Prostate gland (tissue), 2 donors: ENCODE data around the gene ARID4B. TPM values are rescaled to one million over a fixed set of nuclear protein-coding genes. Genes with fewer than 3 reads are reported as not detected.

Experiments
- DNase-seq: peaks from one replicate; pipeline ENCODE4 v3.0.0-alpha.2; 2019; ENCODE audit warnings: low spot score
- H3K27ac ChIP-seq, 2 donors: fragments of 200-600 bp; sonication (generic); 2 replicates each; pipeline ENCODE4 v1.5.1; 2017 to 2019
- H3K27me3 ChIP-seq: fragments of 200-600 bp; sonication (generic); replicated peaks from 2 replicates; pipeline ENCODE4 v1.5.1; 2019; ENCODE audit not compliant: insufficient read depth
- H3K36me3 ChIP-seq, 2 donors: fragments of 200-600 bp; sonication (generic); 1 replicate in 1 of 2; 2 replicates in 1 of 2; pipeline versions ENCODE4 v1.5.1 to v1.8.1; 2017 to 2019
- H3K4me1 ChIP-seq: fragments of 200-600 bp; sonication (generic); replicated peaks from 2 replicates; pipeline ENCODE4 v1.5.1; 2019
- H3K4me3 ChIP-seq, 2 donors: fragments of 200-600 bp; sonication (generic); 2 replicates each; pipeline ENCODE4 v1.5.1; 2017 to 2019
- H3K9me3 ChIP-seq: fragments of 200-600 bp; sonication (generic); 2 replicates; pipeline ENCODE4 v1.5.1; 2017
- CTCF ChIP-seq, 4 experiments: fragments of 200-600 bp in 2 of 4; fragments of 450-650 bp in 2 of 4; sonication (generic) in 2 of 4; IDR thresholded peaks; 1 replicate in 3 of 4; 2 replicates in 1 of 4; pipeline ENCODE4 v1.5.1; 2016 to 2019; ENCODE audit warnings: antibody characterized with exemption in 4 of 4, mild to moderate bottlenecking in 2 of 4, moderate library complexity in 2 of 4
- POLR2A ChIP-seq: fragments of 450-650 bp; IDR thresholded peaks from one replicate; pipeline ENCODE4 v1.6.1; 2016; ENCODE audit warnings: antibody characterized with exemption, mild to moderate bottlenecking
- POLR2AphosphoS5 ChIP-seq: sonication (generic); formaldehyde crosslinking; IDR thresholded peaks from one replicate; pipeline ENCODE4 v1.6.1; 2017; ENCODE audit warnings: antibody characterized with exemption
- whole genome bisulfite sequencing: methylation state at CpG from one replicate; pipeline ENCODE4 v1.1.5; 2018; 5-methylcytosine and 5-hydroxymethylcytosine counted together
- intact Hi-C: fragments of 100-400 bp; cut with DNase I; formaldehyde crosslinking; loops from one replicate; pipeline ENCODE4 v1.14.2; 2022
- total RNA-seq, 2 donors: library from RNA; depleted of rRNA; stranded (reverse); fragments of >200 nt; gene quantifications; one replicate each; pipeline ENCODE4 v1.1.0, GENCODE V29; 2016

Gene ARID4B
- total RNA-seq, 2 donors from 2014 or later, result 28.6 to 46.4 TPM

DNA sequence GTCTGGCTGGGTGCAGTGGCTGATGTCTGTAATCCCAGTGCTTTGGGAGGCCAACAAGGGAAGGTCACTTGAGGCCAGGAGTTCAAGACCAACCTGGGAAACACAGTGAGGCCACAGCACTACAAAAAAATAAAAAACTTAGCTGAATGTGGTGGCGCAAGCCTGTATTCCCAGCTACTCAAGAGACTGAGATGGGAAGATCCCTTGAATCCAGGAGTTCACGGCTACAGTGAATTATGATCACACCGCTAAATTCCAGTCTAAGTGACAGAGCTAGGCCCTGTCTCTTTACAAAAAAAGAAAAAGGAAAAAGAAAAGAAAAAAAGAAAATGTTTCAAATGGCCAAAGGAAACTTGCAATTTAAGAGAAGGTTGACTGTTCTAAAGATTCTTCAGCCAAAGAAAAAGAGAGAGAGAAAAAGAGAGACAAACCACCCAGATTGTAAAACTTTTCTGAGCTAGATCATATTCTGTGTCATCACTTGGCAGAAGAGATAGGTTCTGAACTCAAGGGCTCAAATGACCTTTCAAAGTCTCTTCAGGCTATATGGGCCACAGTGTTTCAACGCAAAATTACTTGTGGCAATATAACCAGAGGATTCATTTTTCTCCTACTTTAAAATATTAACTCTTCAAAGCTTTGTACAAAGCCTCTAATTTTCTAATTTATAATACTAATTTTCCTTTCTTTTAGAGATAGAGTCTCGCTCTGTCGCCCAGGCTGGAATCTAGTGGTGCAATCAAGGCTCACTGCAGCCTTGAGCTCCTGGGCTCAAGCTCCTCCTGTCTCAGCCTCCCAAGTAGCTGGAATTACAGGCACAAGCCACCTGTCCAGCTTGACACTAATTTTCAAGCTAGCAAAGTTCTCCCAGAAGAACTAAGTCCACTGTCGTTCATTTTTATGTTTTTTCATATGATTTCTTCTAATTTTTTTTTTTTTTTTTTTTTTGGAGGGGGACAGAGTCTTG lies 20.5 kb downstream of the ARID4B start:
- TF ChIP-seq CTCF (IDR thresholded peaks at IDR 0.05) (no peak), POLR2A (no peak), POLR2AphosphoS5 (no peak)
- H3K9me3 ChIP-seq, result no peaks in the 10 kb centered on the region
- H3K4me1 ChIP-seq, result no peaks in the 10 kb centered on the region
- 84% methylated on average over 7 of the region's 7 CpGs for WGBS
- intact Hi-C loops, result no loop called here
- no peaks in the 10 kb centered on the region for H3K27me3 ChIP-seq
- H3K36me3 ChIP-seq, result no peaks in the 10 kb centered on the region
- no peak overlapping the region for H3K27ac ChIP-seq
- DNase-seq, result no peak
- H3K4me3 ChIP-seq, result no peak overlapping the region

DNA sequence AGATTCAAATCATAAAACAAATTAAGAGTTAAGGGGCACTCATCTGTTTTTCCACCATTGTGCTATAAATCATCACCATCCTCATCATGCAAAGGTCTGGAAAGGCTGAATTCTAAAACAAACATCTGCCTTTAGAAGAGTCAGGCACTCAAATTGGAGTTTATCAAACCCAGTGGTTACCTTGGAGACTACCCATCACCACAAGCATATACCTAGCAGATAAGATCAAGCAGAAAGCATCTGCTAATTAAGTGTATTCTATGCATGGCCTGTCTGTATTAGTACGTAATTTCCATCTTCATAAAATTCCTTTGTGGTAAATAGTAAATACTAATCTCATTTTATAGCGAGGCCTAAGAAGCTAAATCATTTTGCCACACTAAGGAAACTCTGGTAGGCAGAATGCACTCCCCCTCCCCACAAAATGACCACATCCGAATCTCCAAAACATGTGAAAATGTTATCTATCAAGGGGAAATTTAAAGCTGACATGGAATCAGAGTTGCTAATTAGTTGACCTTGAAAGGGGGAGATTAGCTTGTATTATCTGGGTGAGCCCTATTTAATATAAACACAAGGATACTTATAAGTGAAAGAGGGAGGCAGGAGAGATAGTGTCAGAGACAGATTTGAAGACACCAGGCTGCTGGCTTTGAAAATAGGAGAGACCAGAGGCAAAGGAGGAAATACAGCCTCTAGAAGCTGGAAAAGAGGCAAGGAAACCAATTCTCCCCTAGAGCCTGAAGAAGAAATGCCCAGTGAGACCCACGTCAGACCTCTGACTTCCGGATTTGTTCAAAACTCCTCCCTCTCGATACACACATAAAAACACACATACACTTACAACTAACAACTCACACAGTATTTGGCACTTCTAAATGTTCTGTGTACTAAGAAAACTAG lies 23.2 kb downstream of the ARID4B start:
- intact Hi-C loops, result no loop called here
- TF ChIP-seq CTCF (IDR thresholded peaks at IDR 0.05), result no peak
- no peak for TF ChIP-seq POLR2AphosphoS5
- TF ChIP-seq POLR2A, result no peak
- H3K27ac ChIP-seq, result peak overlapping the region; percentile 9 to 20
- H3K9me3 ChIP-seq, result no peaks in the 10 kb centered on the region
- no peaks in the 10 kb centered on the region for H3K36me3 ChIP-seq
- DNase-seq, result no peak
- H3K4me3 ChIP-seq, result no peak overlapping the region
- peaks cover 2% of the 10 kb centered on the region for H3K4me1 ChIP-seq
- 34% methylated on average over 6 of the region's 6 CpGs for WGBS
- H3K27me3 ChIP-seq, result no peaks in the 10 kb centered on the region

DNA sequence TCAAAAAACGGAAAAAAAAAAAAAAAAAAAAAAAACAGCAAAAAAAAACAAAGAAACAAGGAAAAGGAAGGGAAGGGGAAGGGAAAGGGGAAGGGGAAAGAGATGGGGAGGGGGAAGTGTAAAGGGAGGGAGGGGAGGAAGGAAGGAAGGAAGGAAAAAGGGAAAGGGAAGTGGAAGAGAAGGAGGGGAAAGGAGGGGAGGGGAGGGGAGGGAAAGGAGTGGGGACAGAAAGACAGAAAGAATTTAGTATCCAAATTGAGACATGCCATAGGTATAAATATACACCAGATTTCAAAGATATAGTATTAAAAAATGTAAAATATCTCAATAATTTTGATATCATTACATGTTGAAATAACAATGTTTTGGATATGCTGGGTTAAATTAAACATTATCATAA lies 25.8 kb downstream of the ARID4B start:
- WGBS, result 77% methylated on average over 1 of the region's 1 CpG
- H3K4me1 ChIP-seq, result peaks cover 12% of the 10 kb centered on the region

DNA sequence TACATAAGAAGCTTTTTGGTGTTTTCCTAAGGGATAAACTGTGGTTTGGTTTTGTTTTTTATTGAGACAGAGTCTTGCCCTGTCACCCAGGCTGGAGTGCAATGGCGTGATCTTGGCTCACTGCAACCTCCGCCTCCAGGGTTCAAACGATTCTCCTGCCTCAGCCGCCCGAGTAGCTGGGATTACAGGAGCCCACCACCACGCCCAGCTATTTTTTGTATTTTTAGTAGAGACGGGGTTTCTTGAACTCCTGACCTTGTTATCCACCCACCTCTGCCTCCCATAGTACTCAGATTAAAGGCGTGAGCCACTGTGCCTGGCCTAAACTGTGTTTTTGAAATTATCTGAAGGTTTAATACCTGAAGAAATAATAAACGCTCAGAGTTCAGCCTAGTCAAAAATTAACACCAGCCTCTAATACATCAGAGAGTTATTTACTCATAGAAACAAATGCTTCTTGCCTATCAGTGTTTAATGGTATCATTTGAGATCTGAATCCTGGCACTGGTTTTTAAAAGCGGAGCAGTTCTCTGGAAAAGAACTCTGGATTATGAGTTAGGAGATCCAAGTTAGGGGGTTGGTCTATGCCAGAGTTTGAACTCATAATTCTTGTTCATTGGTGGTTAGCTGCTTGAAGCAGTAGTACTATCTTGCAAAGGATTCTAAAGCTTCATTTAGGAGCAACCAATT lies 28.7 kb downstream of the ARID4B start:
- H3K4me1 ChIP-seq, result peaks cover 12% of the 10 kb centered on the region
- no peaks in the 10 kb centered on the region for H3K9me3 ChIP-seq
- 73% methylated on average over 10 of the region's 10 CpGs for WGBS

More for the DNA sequence above, 25.8 kb downstream of the ARID4B start:
- no peak for DNase-seq
- intact Hi-C loops, result no loop called here
- TF ChIP-seq POLR2AphosphoS5 (no peak), POLR2A (no peak), CTCF (IDR thresholded peaks at IDR 0.05) (no peak)
- no peak overlapping the region for H3K27ac ChIP-seq
- H3K36me3 ChIP-seq, result no peaks in the 10 kb centered on the region
- no peaks in the 10 kb centered on the region for H3K27me3 ChIP-seq
- no peaks in the 10 kb centered on the region for H3K9me3 ChIP-seq
- H3K4me3 ChIP-seq, result no peak overlapping the region

More for the DNA sequence above, 28.7 kb downstream of the ARID4B start:
- DNase-seq, result no peak
- Histone ChIP-seq H3K27me3 (no peaks in the 10 kb centered on the region), H3K36me3 (no peaks in the 10 kb centered on the region), H3K4me3 (no peak overlapping the region), H3K27ac (no peak overlapping the region)
- TF ChIP-seq POLR2A (no peak), POLR2AphosphoS5 (no peak), CTCF (IDR thresholded peaks at IDR 0.05) (no peak)
- intact Hi-C loops, result no loop called here
